Islet precursor cell (in vitro differentiated cells): ENCODE results near the gene OR51M1.

Experiments used
- DNase-seq: peaks from one replicate; pipeline ENCODE4 v3.0.0-alpha.2; 2018

OR51M1 gene

GRCh38 chr11:5394091-5394490, 10.5 kb downstream of the OR51M1 start:
- no peak for DNase-seq

- no peak for DNase-seq
Observed at GRCh38 chr11:5398936-5399335, 15.3 kb downstream of the OR51M1 start.

GRCh38 chr11:5405173-5405572, 21.6 kb downstream of the OR51M1 start:
- DNase-seq = no peak

GRCh38 chr11:5420993-5421392, 37.4 kb downstream of the OR51M1 start:
- no peak for DNase-seq

- no peak for DNase-seq
Observed at GRCh38 chr11:5421811-5422210, 38.2 kb downstream of the OR51M1 start, which contains the start of gene OR51Q1. TSS of gene OR51Q1 (plus strand) at chr11:5422111. CDS start at chr11:5422201, 90 bp downstream.

- no peak for DNase-seq
Observed at GRCh38 chr11:5423131-5423530, 39.5 kb downstream of the OR51M1 start.

- no peak for DNase-seq
Observed at GRCh38 chr11:5441414-5441813, 57.8 kb downstream of the OR51M1 start, which contains the start of gene OR51I1. TSS of gene OR51I1 (minus strand) at chr11:5441514. CDS start at chr11:5441514, 0 bp downstream.
